Measurements from ENCODE around the gene HDAC4.

- TF ChIP-seq CTCF (IDR thresholded peaks at IDR 0.05) (no peak), POLR2A (IDR thresholded peaks at IDR 0.05) (no peak), EP300 (IDR thresholded peaks at IDR 0.05) (no peak)
Observed at GRCh38 chr2:239368321-239368720, 32.5 kb downstream of the HDAC4 start.

All from tibial nerve (tissue), 4 donors.